ENCODE results near the gene CAMK1G.

Gene CAMK1G

DNA sequence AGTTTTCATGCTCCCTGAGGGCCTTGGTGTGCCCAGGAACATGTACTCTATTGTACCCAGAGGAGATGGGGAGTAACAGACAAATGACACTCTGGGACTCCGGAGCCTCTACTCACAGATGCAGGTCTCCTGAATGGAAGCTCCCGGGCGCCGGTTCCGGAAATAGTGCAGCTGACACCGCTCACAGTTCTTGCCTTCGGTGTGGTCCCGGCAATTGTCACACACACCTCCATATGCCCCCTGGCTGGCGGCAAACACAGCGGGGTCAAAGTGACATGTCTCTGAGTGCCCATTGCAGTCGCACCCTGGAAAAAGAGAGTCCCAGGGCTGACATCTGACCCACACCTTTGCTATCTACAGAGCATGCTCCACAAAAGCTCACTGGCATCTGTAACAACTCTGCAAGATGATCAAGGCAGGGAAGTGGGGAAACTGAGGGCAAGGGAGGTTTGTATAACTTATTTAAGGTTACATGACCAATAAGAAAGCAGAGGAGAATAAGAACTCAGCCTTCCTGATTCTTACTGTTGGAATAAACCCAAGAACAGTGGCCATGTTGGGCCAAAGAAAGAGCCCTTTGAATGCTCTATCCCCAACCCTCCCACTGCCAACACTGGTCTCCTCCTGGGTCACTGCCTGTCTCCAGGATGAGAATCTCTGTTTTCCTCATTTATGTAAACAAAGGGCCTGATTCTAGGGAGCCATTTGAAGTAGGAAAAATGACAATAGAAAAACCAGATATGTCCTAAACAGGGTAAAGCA lies 46.3 kb downstream of the CAMK1G start:
- no peak for TF ChIP-seq TAF1 (IDR thresholded peaks at IDR 0.05; ENCODE audit: borderline replicate concordance, insufficient read depth, low read length)
- no peak for TF ChIP-seq FOXP2 (optimal IDR thresholded peaks at IDR 0.05; ENCODE audit: borderline replicate concordance, extremely low read depth, extremely low read length, insufficient read depth)
- TF ChIP-seq, protein P1, sequence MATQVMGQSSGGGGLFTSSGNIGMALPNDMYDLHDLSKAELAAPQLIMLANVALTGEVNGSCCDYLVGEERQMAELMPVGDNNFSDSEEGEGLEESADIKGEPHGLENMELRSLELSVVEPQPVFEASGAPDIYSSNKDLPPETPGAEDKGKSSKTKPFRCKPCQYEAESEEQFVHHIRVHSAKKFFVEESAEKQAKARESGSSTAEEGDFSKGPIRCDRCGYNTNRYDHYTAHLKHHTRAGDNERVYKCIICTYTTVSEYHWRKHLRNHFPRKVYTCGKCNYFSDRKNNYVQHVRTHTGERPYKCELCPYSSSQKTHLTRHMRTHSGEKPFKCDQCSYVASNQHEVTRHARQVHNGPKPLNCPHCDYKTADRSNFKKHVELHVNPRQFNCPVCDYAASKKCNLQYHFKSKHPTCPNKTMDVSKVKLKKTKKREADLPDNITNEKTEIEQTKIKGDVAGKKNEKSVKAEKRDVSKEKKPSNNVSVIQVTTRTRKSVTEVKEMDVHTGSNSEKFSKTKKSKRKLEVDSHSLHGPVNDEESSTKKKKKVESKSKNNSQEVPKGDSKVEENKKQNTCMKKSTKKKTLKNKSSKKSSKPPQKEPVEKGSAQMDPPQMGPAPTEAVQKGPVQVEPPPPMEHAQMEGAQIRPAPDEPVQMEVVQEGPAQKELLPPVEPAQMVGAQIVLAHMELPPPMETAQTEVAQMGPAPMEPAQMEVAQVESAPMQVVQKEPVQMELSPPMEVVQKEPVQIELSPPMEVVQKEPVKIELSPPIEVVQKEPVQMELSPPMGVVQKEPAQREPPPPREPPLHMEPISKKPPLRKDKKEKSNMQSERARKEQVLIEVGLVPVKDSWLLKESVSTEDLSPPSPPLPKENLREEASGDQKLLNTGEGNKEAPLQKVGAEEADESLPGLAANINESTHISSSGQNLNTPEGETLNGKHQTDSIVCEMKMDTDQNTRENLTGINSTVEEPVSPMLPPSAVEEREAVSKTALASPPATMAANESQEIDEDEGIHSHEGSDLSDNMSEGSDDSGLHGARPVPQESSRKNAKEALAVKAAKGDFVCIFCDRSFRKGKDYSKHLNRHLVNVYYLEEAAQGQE (IDR thresholded peaks at IDR 0.05; ENCODE audit: insufficient read depth in 1 of 2, low read depth in 2 of 2, low read length in 2 of 2), result no peak
- no peak for TF ChIP-seq POLR2AphosphoS5 (IDR thresholded peaks at IDR 0.05; ENCODE audit: low read depth, low read length)
- TF ChIP-seq SIN3A (IDR thresholded peaks at IDR 0.05; ENCODE audit: borderline replicate concordance, insufficient read depth, low read length), result no peak

- TF ChIP-seq POLR2AphosphoS5 (IDR thresholded peaks at IDR 0.05; ENCODE audit: low read depth, low read length), result no peak
- TF ChIP-seq FOXP2 (optimal IDR thresholded peaks at IDR 0.05; ENCODE audit: borderline replicate concordance, extremely low read depth, extremely low read length, insufficient read depth), result peak; percentile 22
Measured at GRCh38 chr1:209630383-209631225, 47.1 kb downstream of the CAMK1G start.

DNA sequence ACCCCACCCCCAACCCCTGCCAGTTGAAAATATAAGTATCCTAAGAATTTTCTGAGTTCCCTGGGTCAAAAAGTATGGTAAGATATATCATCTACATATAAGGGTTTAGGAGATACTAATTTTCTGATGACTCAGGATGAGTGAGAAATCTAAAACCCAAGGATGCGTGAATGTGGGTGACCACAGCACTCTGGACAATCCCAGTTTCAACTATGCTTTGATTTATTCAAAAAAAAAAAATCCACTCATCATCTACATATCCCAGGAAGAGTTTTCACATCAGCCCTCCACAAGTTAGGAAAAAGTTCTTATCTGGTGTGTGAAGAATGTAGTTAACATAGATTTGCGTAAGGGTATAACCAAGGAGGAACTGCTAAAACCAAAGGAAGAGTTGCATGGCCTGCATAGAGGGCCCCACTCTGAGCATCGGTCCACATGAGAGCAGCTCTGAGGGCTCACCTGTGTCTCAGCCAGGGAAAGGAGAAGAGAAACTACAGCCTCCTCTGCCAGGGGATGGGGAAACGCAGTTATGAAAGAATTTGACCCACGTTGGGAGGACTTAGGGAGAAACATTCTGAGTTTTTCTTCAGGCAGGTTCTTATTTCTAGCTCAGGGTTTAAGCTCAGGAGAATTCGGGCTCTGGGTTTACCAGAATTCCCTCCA lies 50.0 kb downstream of the CAMK1G start:
- TF ChIP-seq TAF1 (IDR thresholded peaks at IDR 0.05; ENCODE audit: borderline replicate concordance, insufficient read depth, low read length) (no peak), FOXP2 (optimal IDR thresholded peaks at IDR 0.05; ENCODE audit: borderline replicate concordance, extremely low read depth, extremely low read length, insufficient read depth) (no peak), SIN3A (IDR thresholded peaks at IDR 0.05; ENCODE audit: borderline replicate concordance, insufficient read depth, low read length) (no peak), POLR2AphosphoS5 (IDR thresholded peaks at IDR 0.05; ENCODE audit: low read depth, low read length) (no peak)
- TF ChIP-seq, protein P1 (IDR thresholded peaks at IDR 0.05; ENCODE audit: insufficient read depth in 1 of 2, low read depth in 2 of 2, low read length in 2 of 2), result no peak

GRCh38 chr1:209634005-209634737 lies 50.7 kb downstream of the CAMK1G start:
- no peak for TF ChIP-seq FOXP2 (optimal IDR thresholded peaks at IDR 0.05; ENCODE audit: borderline replicate concordance, extremely low read depth, extremely low read length, insufficient read depth)
- TF ChIP-seq, protein P1 (IDR thresholded peaks at IDR 0.05; ENCODE audit: insufficient read depth in 1 of 2, low read depth in 2 of 2, low read length in 2 of 2), result no peak
- no peak for TF ChIP-seq SIN3A (IDR thresholded peaks at IDR 0.05; ENCODE audit: borderline replicate concordance, insufficient read depth, low read length)
- no peak for TF ChIP-seq POLR2AphosphoS5 (IDR thresholded peaks at IDR 0.05; ENCODE audit: low read depth, low read length)
- TF ChIP-seq TAF1 (IDR thresholded peaks at IDR 0.05; ENCODE audit: borderline replicate concordance, insufficient read depth, low read length), result no peak

GRCh38 chr1:209635850-209636249 lies 52.3 kb downstream of the CAMK1G start:
- TF ChIP-seq FOXP2 (optimal IDR thresholded peaks at IDR 0.05; ENCODE audit: borderline replicate concordance, extremely low read depth, extremely low read length, insufficient read depth) (no peak), TAF1 (IDR thresholded peaks at IDR 0.05; ENCODE audit: borderline replicate concordance, insufficient read depth, low read length) (no peak), POLR2AphosphoS5 (IDR thresholded peaks at IDR 0.05; ENCODE audit: low read depth, low read length) (no peak), SIN3A (IDR thresholded peaks at IDR 0.05; ENCODE audit: borderline replicate concordance, insufficient read depth, low read length) (no peak)
- TF ChIP-seq, protein P1 (IDR thresholded peaks at IDR 0.05; ENCODE audit: insufficient read depth in 1 of 2, low read depth in 2 of 2, low read length in 2 of 2), result no peak
